HCT116 (cell line): ENCODE measurements around the gene TCIRG1. TPM values are rescaled to one million over a fixed set of nuclear protein-coding genes. Genes with fewer than 3 reads are reported as not detected.

Experiments
- ATAC-seq: fragments of 200-7000 bp; cut with Tn5 transposase; 2 replicates; pipeline ENCODE4 v1.9.1; 2020; ENCODE audit warnings: mild to moderate bottlenecking, moderate library complexity
- BruUV-seq: library from RNA; stranded (reverse); fragments of 400-500 nt; replicated peaks from 2 replicates; lab custom pipeline; 2021; lab: Mats Ljungman, UMichigan
- CTCF ChIA-PET: fragments of 300-600 bp; sonication (Branson Sonifier 250); formaldehyde crosslinking; loops from one replicate; lab custom pipeline; 2021; ENCODE audit warnings: antibody characterized with exemption; lab: Charles Lee
- POLR2A ChIA-PET: fragments of 300-600, 350-600 bp; sonication (Branson Sonifier 250); formaldehyde crosslinking; loops from one replicate; lab custom pipeline; 2021; ENCODE audit warnings: antibody characterized with exemption; lab: Charles Lee
- RAD21 ChIA-PET, 2 experiments: fragments of 300-600 bp; sonication (Branson Sonifier 250); formaldehyde crosslinking; loops; one replicate each; lab custom pipeline; 2023; ENCODE audit warnings: low total read pairs in 2 of 2; ENCODE audit not compliant: uncharacterized antibody in 2 of 2, unreplicated experiment in 2 of 2, low non-redundant PET in 1 of 2; lab: Charles Lee
- DNase-seq: peaks from one replicate; pipeline ENCODE4 v3.0.0-alpha.2; 2010; ENCODE audit warnings: low read depth, low spot score
- H2AFZ ChIP-seq: fragments of 200-600 bp; shearing (Covaris generic), sonication (generic); 2 replicates; pipeline ENCODE4 v1.6.1; 2017; ENCODE audit warnings: low read depth, mixed run types, mixed read lengths, antibody characterized with exemption, low read length; ENCODE audit not compliant: poor library complexity, severe bottlenecking
- H3K27ac ChIP-seq: 2 replicates; pipeline ENCODE4 v1.5.1; 2012; ENCODE audit warnings: low read depth, low read length
- H3K27me3 ChIP-seq: fragments of 200-600 bp; sonication (generic); 2 replicates; pipeline ENCODE4 v1.6.1; 2016; ENCODE audit warnings: mixed run types, low read length, mixed read lengths; ENCODE audit not compliant: insufficient read depth
- H3K36me3 ChIP-seq, 2 experiments: fragments of 200-500 bp in 1 of 2; fragments of 200-600 bp in 1 of 2; sonication (Bioruptor generic) in 1 of 2; sonication (generic) in 1 of 2; 2 replicates each; pipeline versions ENCODE4 v1.5.1 to v1.6.1; 2014 to 2016; ENCODE audit warnings: low read length in 2 of 2, inconsistent platforms in 1 of 2, mixed read lengths in 1 of 2, mixed run types in 1 of 2; ENCODE audit not compliant: insufficient read depth in 2 of 2, control insufficient read depth in 1 of 2
- H3K4me1 ChIP-seq, 2 experiments: fragments of 200-600 bp in 1 of 2; sonication (generic) in 1 of 2; 2 replicates each; pipeline versions ENCODE4 v1.5.1 to v1.6.1; 2012 to 2017; ENCODE audit warnings: low read length in 2 of 2, inconsistent platforms in 1 of 2, mild to moderate bottlenecking in 1 of 2, mixed read lengths in 1 of 2, mixed run types in 1 of 2, moderate library complexity in 1 of 2; ENCODE audit not compliant: insufficient read depth in 2 of 2, control insufficient read depth in 1 of 2
- H3K4me2 ChIP-seq: fragments of 200-600 bp; sonication (generic); 2 replicates; pipeline ENCODE4 v1.6.1; 2017; ENCODE audit warnings: mixed run types, low read length, mixed read lengths
- H3K4me3 ChIP-seq, 2 experiments: fragments of 200-600 bp in 1 of 2; sonication (generic) in 1 of 2; replicated peaks in 1 of 2; 2 replicates each; pipeline ENCODE4 v1.5.1; 2011 to 2016; ENCODE audit warnings: low read length in 2 of 2, control low read depth in 1 of 2, low read depth in 1 of 2, mild to moderate bottlenecking in 1 of 2, mixed read lengths in 1 of 2, mixed run types in 1 of 2
- H3K79me2 ChIP-seq: fragments of 200-600 bp; sonication (generic); 2 replicates; pipeline ENCODE4 v1.6.1; 2017; ENCODE audit warnings: mild to moderate bottlenecking, mixed run types, low read length, moderate library complexity, mixed read lengths; ENCODE audit not compliant: insufficient read depth
- H3K9ac ChIP-seq: fragments of 200-600 bp; sonication (generic); 2 replicates; pipeline ENCODE4 v1.6.1; 2016; ENCODE audit warnings: low read length, mixed read lengths
- H3K9me2 ChIP-seq: fragments of 200-600 bp; sonication (generic), shearing (Covaris generic); 2 replicates; pipeline ENCODE4 v1.6.1; 2017; ENCODE audit warnings: mixed run types, mild to moderate bottlenecking, moderate library complexity; ENCODE audit not compliant: insufficient read depth
- H3K9me3 ChIP-seq, 2 experiments: fragments of 200-500 bp in 1 of 2; fragments of 200-600 bp in 1 of 2; sonication (Bioruptor generic) in 1 of 2; sonication (generic) in 1 of 2; 2 replicates each; pipeline ENCODE4 v1.6.1; 2014 to 2017; ENCODE audit warnings: low read length in 2 of 2, mixed read lengths in 2 of 2, inconsistent platforms in 1 of 2, low read depth in 1 of 2, mild to moderate bottlenecking in 1 of 2, mixed run types in 1 of 2, moderate library complexity in 1 of 2; ENCODE audit not compliant: control insufficient read depth in 1 of 2, insufficient read depth in 1 of 2
- H4K20me1 ChIP-seq: fragments of 200-600 bp; sonication (generic), shearing (Covaris generic); 2 replicates; pipeline ENCODE4 v1.6.1; 2017; ENCODE audit warnings: mixed run types, mild to moderate bottlenecking, moderate library complexity; ENCODE audit not compliant: insufficient read depth
- ATF3 ChIP-seq: IDR thresholded peaks from 2 replicates; pipeline ENCODE4 v1.6.1; 2012
- CBX3 ChIP-seq: IDR thresholded peaks from 2 replicates; pipeline ENCODE4 v1.6.1; 2012; ENCODE audit warnings: low read depth
- CEBPB ChIP-seq: IDR thresholded peaks from 2 replicates; pipeline ENCODE4 v1.6.1; 2012; ENCODE audit warnings: low read depth
- EGR1 ChIP-seq: IDR thresholded peaks from 2 replicates; pipeline ENCODE4 v1.6.1; 2012; ENCODE audit warnings: low read depth
- ELF1 ChIP-seq: IDR thresholded peaks from 2 replicates; pipeline ENCODE4 v1.6.1; 2012; ENCODE audit warnings: low read depth, borderline replicate concordance
- EZH2 ChIP-seq: fragments of 200-600 bp; sonication (generic); IDR thresholded peaks from 2 replicates; pipeline ENCODE4 v1.6.1; 2017; ENCODE audit warnings: antibody characterized with exemption, mixed run types
- EZH2phosphoT487 ChIP-seq: fragments of 200-600 bp; IDR thresholded peaks from 2 replicates; pipeline ENCODE4 v1.6.1; 2018; ENCODE audit warnings: antibody characterized with exemption, borderline replicate concordance
- FOSL1 ChIP-seq: IDR thresholded peaks from 2 replicates; pipeline ENCODE4 v1.6.1; 2012; ENCODE audit warnings: low read depth
- MAX ChIP-seq: IDR thresholded peaks from 2 replicates; pipeline ENCODE4 v1.6.1; 2012
- POLR2A ChIP-seq: IDR thresholded peaks from 2 replicates; pipeline ENCODE4 v1.7.0; 2011; ENCODE audit warnings: borderline replicate concordance; ENCODE audit not compliant: insufficient read depth, insufficient read length; ENCODE audit errors: extremely low read depth
- POLR2AphosphoS5 ChIP-seq: IDR thresholded peaks from 2 replicates; pipeline ENCODE4 v1.6.1; 2011; ENCODE audit warnings: mild to moderate bottlenecking, low read depth, low read length, moderate library complexity
- RAD21 ChIP-seq: IDR thresholded peaks from 2 replicates; pipeline ENCODE4 v1.6.1; 2012; ENCODE audit warnings: low read depth, mild to moderate bottlenecking
- REST ChIP-seq: IDR thresholded peaks from 2 replicates; pipeline ENCODE4 v1.6.1; 2012; ENCODE audit warnings: low read depth
- SIN3A ChIP-seq: IDR thresholded peaks from 2 replicates; pipeline ENCODE4 v1.6.1; 2012; ENCODE audit warnings: low read depth
- SP1 ChIP-seq: IDR thresholded peaks from 2 replicates; pipeline ENCODE4 v1.6.1; 2012; ENCODE audit warnings: low read depth
- SRF ChIP-seq: IDR thresholded peaks from 2 replicates; pipeline ENCODE4 v1.6.1; 2012; ENCODE audit warnings: low read depth
- TCF7L2 ChIP-seq: IDR thresholded peaks from 2 replicates; pipeline ENCODE4 v1.7.0; 2011; ENCODE audit warnings: borderline replicate concordance, inconsistent platforms; ENCODE audit not compliant: insufficient read depth, insufficient read length; ENCODE audit errors: extremely low read depth
- ZBTB33 ChIP-seq: IDR thresholded peaks from 2 replicates; pipeline ENCODE4 v1.6.1; 2011; ENCODE audit warnings: mild to moderate bottlenecking, low read length, moderate library complexity; ENCODE audit not compliant: insufficient replicate concordance; ENCODE audit errors: extremely low read depth
- ZFX ChIP-seq: fragments of 450-650 bp; IDR thresholded peaks from 2 replicates; pipeline ENCODE4 v1.6.1; 2017
- ZNF274 ChIP-seq: fragments of 200-500 bp; sonication (Bioruptor generic); IDR thresholded peaks from 2 replicates; pipeline ENCODE4 v1.6.1; 2014; ENCODE audit warnings: mild to moderate bottlenecking, low read depth, low read length, inconsistent platforms
- intact Hi-C: fragments of 100-400 bp; cut with micrococcal nuclease; formaldehyde crosslinking; loops from 2 replicates; pipeline ENCODE4 v1.10.0; 2022
- total RNA-seq: library from RNA; stranded (reverse); gene quantifications from one replicate; pipeline ENCODE4 v1.2.1, GENCODE V29; 2021; ENCODE audit not compliant: unreplicated experiment

The TCIRG1 gene
- total RNA-seq, 1 experiment from 2014 or later: 101 TPM

- intact Hi-C loops: no loop called here
- Histone ChIP-seq H3K9ac (no peak overlapping the region), H3K27me3 (no peaks in the 10 kb centered on the region), H2AFZ (no peak overlapping the region), H3K79me2 (no peaks in the 10 kb centered on the region), H3K4me3 (no peak overlapping the region), H4K20me1 (no peaks in the 10 kb centered on the region), H3K36me3 (peaks cover 0 to 7% of the 10 kb centered on the region in 2 experiments; a peak in 1 of 4 replicates), H3K27ac (no peak overlapping the region), H3K9me3 (no peaks in the 10 kb centered on the region), H3K9me2 (no peaks in the 10 kb centered on the region), H3K4me1 (no peaks in the 10 kb centered on the region), H3K4me2 (no peak overlapping the region)
- ChIA-PET CTCF (no interaction called here), RAD21 (interaction anchor here in 1 of 2 experiments (0.7 kb wide), 1 partner anchor 40 kb away, joined by 3 read pairs; no protein-coding TSS in a partner anchor), POLR2A (no interaction called here)
- DNase-seq (no peak), ATAC-seq (no peak)
- TF ChIP-seq EZH2: no peak
- TF ChIP-seq ZBTB33: no peak
- TF ChIP-seq TCF7L2: no peak
- no peak for TF ChIP-seq SP1
- TF ChIP-seq ATF3: no peak
- TF ChIP-seq POLR2AphosphoS5: no peak
- TF ChIP-seq MAX: no peak
- no peak for TF ChIP-seq SRF
- TF ChIP-seq EGR1: no peak
- no peak for TF ChIP-seq CEBPB
- no peak for TF ChIP-seq RAD21
- TF ChIP-seq ELF1: no peak
- no peak for TF ChIP-seq CBX3
- TF ChIP-seq FOSL1: no peak
- TF ChIP-seq SIN3A: no peak
- no peak for TF ChIP-seq ZNF274
- no peak for TF ChIP-seq POLR2A
- no peak for TF ChIP-seq EZH2phosphoT487
- TF ChIP-seq ZFX: no peak
- no peak for TF ChIP-seq REST
- no TSS peak for BruUV-seq
Observed at GRCh38 chr11:68053117-68053516, 14.3 kb downstream of the TCIRG1 start.
